HFF-Myc (cell line): ENCODE data around the gene NCDN.

Source experiments
- DNase-seq: peaks from one replicate; pipeline ENCODE4 v3.0.0-alpha.2; 2011; ENCODE audit warnings: low read depth; ENCODE audit errors: extremely low read depth
- H3K4me3 ChIP-seq: replicated peaks from 2 replicates; pipeline ENCODE4 v1.5.1; 2011; ENCODE audit warnings: low read depth, mild to moderate bottlenecking, control low read depth, low read length
- CTCF ChIP-seq: IDR thresholded peaks from 2 replicates; pipeline ENCODE4 v1.5.1; 2012; ENCODE audit warnings: mild to moderate bottlenecking, low read depth, low read length, control low read depth; ENCODE audit errors: missing control alignments

The NCDN gene

GRCh38 chr1:35600593-35600992 lies 43.0 kb downstream of the NCDN start:
- no peak for DNase-seq
- TF ChIP-seq CTCF: no peak
- no peak overlapping the region for H3K4me3 ChIP-seq

GRCh38 chr1:35603468-35603867 lies 45.9 kb downstream of the NCDN start:
- no peak for TF ChIP-seq CTCF
- DNase-seq: no peak
- H3K4me3 ChIP-seq: no peak overlapping the region

- no peak for DNase-seq
- H3K4me3 ChIP-seq: no peak overlapping the region
- no peak for TF ChIP-seq CTCF
Measured at GRCh38 chr1:35603941-35604340, 46.3 kb downstream of the NCDN start.

GRCh38 chr1:35605071-35605866 lies 47.7 kb downstream of the NCDN start:
- no peak for DNase-seq
- H3K4me3 ChIP-seq: no peak overlapping the region
- TF ChIP-seq CTCF: no peak

- no peak for DNase-seq
- no peak for TF ChIP-seq CTCF
- no peak overlapping the region for H3K4me3 ChIP-seq
Measured at GRCh38 chr1:35605867-35606182, 48.2 kb downstream of the NCDN start.

GRCh38 chr1:35611655-35612054 lies 54.1 kb downstream of the NCDN start:
- no peak for TF ChIP-seq CTCF
- no peak overlapping the region for H3K4me3 ChIP-seq
- DNase-seq: no peak

GRCh38 chr1:35615440-35615839 lies 57.8 kb downstream of the NCDN start:
- H3K4me3 ChIP-seq: no peak overlapping the region
- TF ChIP-seq CTCF: no peak
- no peak for DNase-seq
